Limb (tissue), 2 donors: ENCODE results near the gene TFB1M.
"Not testable (repeated sequence)": the region's sequence is repeated elsewhere in the genome, so short reads cannot be mapped to it uniquely, and the experiment has no call there.

Experiments
- DNase-seq, 2 donors: peaks; one replicate each; pipeline ENCODE4 v3.0.0-alpha.2; 2016; ENCODE audit errors: extremely low spot score in 2 of 2

The TFB1M gene

GRCh38 chr6:155314092-155314772, at the start of gene TFB1M:
TFB1M (minus strand) TSS chr6:155314484; CDS start chr6:155314428, 56 bp downstream.
- peak; percentile 98 for DNase-seq

- not testable (repeated sequence) for DNase-seq
Measured at GRCh38 chr6:155364021-155364420, 49.7 kb upstream of the TFB1M start.

- DNase-seq: not testable (repeated sequence)
Measured at GRCh38 chr6:155362968-155363632, 48.8 kb upstream of the TFB1M start.

GRCh38 chr6:155354167-155354566, 39.9 kb upstream of the TFB1M start:
- no peak for DNase-seq

- no peak for DNase-seq
Measured at GRCh38 chr6:155352811-155353210, 38.5 kb upstream of the TFB1M start.

GRCh38 chr6:155352130-155352420, 37.8 kb upstream of the TFB1M start:
- DNase-seq: no peak

- no peak for DNase-seq
Measured at GRCh38 chr6:155351273-155352129, 37.2 kb upstream of the TFB1M start.

- no peak for DNase-seq
Measured at GRCh38 chr6:155349956-155350355, 35.7 kb upstream of the TFB1M start.

- no peak for DNase-seq
Measured at GRCh38 chr6:155349129-155349528, 34.8 kb upstream of the TFB1M start.

- no peak for DNase-seq
Measured at GRCh38 chr6:155347800-155348199, 33.5 kb upstream of the TFB1M start.

- DNase-seq: no peak
Measured at GRCh38 chr6:155346957-155347356, 32.7 kb upstream of the TFB1M start.

GRCh38 chr6:155344341-155345006, 30.2 kb upstream of the TFB1M start:
- no peak for DNase-seq

- no peak for DNase-seq
Measured at GRCh38 chr6:155341130-155341828, 27.0 kb upstream of the TFB1M start.

- no peak for DNase-seq
Measured at GRCh38 chr6:155340464-155341129, 26.3 kb upstream of the TFB1M start.

GRCh38 chr6:155339929-155340328, 25.6 kb upstream of the TFB1M start:
- DNase-seq: not testable (repeated sequence)

- not testable (repeated sequence) for DNase-seq
Measured at GRCh38 chr6:155338237-155338636, 24.0 kb upstream of the TFB1M start.

GRCh38 chr6:155335265-155335664, 21.0 kb upstream of the TFB1M start:
- DNase-seq: no peak

- not testable (repeated sequence) for DNase-seq
Measured at GRCh38 chr6:155334073-155334472, 19.8 kb upstream of the TFB1M start.

GRCh38 chr6:155333414-155333813, 19.1 kb upstream of the TFB1M start:
- no peak for DNase-seq

- DNase-seq: no peak
Measured at GRCh38 chr6:155330922-155331321, 16.6 kb upstream of the TFB1M start.
